Mesenchymal stem cell (in vitro differentiated cells and primary cell): ENCODE measurements around the gene RFC4.
A peak's percentile ranks its signal among the peaks of the same experiment; 100 is the strongest.

ENCODE experiments used
- DNase-seq: peaks from one replicate; pipeline ENCODE4 v3.0.0-alpha.2; 2013
- H2AFZ ChIP-seq: one replicate; pipeline ENCODE4 v1.6.1; 2013; ENCODE audit warnings: low read depth, mild to moderate bottlenecking, control low read depth, inconsistent platforms, low read length, moderate library complexity
- H2AK5ac ChIP-seq: 2 replicates; pipeline ENCODE4 v1.6.1; 2013; ENCODE audit warnings: low read length, moderate library complexity, mild to moderate bottlenecking, inconsistent platforms; ENCODE audit not compliant: severe bottlenecking
- H2BK120ac ChIP-seq: one replicate; pipeline ENCODE4 v1.6.1; 2013; ENCODE audit warnings: low read depth, mild to moderate bottlenecking, inconsistent platforms, low read length, moderate library complexity
- H2BK12ac ChIP-seq, 2 experiments: one replicate each; pipeline ENCODE4 v1.6.1; 2013; ENCODE audit warnings: inconsistent platforms in 2 of 2, low read length in 2 of 2, mild to moderate bottlenecking in 2 of 2, moderate library complexity in 2 of 2, control low read depth in 1 of 2
- H2BK15ac ChIP-seq: one replicate; pipeline ENCODE4 v1.6.1; 2013; ENCODE audit warnings: mild to moderate bottlenecking, low read depth, inconsistent platforms; ENCODE audit not compliant: poor library complexity, severe bottlenecking
- H2BK5ac ChIP-seq: 2 replicates; pipeline ENCODE4 v1.6.1; 2013; ENCODE audit warnings: low read depth, mild to moderate bottlenecking, low read length, control low read depth, inconsistent platforms; ENCODE audit not compliant: poor library complexity, severe bottlenecking
- H3K14ac ChIP-seq, 2 experiments: one replicate each; pipeline ENCODE4 v1.6.1; 2013; ENCODE audit warnings: inconsistent platforms in 2 of 2, low read length in 2 of 2, control low read depth in 1 of 2, mild to moderate bottlenecking in 1 of 2, moderate library complexity in 1 of 2
- H3K18ac ChIP-seq, 2 experiments: one replicate each; pipeline ENCODE4 v1.6.1; 2013; ENCODE audit warnings: inconsistent platforms in 2 of 2, low read length in 2 of 2, control low read depth in 1 of 2, low read depth in 1 of 2, mild to moderate bottlenecking in 1 of 2
- H3K23ac ChIP-seq, 2 experiments: one replicate each; pipeline ENCODE4 v1.6.1; 2013; ENCODE audit warnings: inconsistent platforms in 2 of 2, low read length in 2 of 2, mild to moderate bottlenecking in 2 of 2, moderate library complexity in 2 of 2, control low read depth in 1 of 2
- H3K27ac ChIP-seq: 2 replicates; pipeline ENCODE4 v1.5.1; 2013; ENCODE audit warnings: mild to moderate bottlenecking, moderate library complexity, low read length, control low read depth, inconsistent platforms; ENCODE audit not compliant: poor library complexity, severe bottlenecking
- H3K27me3 ChIP-seq, 2 experiments: 2 replicates each; pipeline versions ENCODE4 v1.6.1 to v1.7.0; 2013; ENCODE audit warnings: low read length in 2 of 2, mild to moderate bottlenecking in 2 of 2, moderate library complexity in 2 of 2, control low read depth in 1 of 2, inconsistent platforms in 1 of 2; ENCODE audit not compliant: control insufficient read depth in 1 of 2, insufficient read depth in 1 of 2
- H3K36me3 ChIP-seq, 2 experiments: 2 replicates each; pipeline versions ENCODE4 v1.6.1 to v1.7.0; 2013; ENCODE audit warnings: low read length in 2 of 2, control low read depth in 1 of 2, inconsistent platforms in 1 of 2, low read depth in 1 of 2, mild to moderate bottlenecking in 1 of 2; ENCODE audit not compliant: insufficient read depth in 2 of 2, control insufficient read depth in 1 of 2
- H3K4ac ChIP-seq, 2 experiments: one replicate each; pipeline ENCODE4 v1.6.1; 2013; ENCODE audit warnings: inconsistent platforms in 2 of 2, low read length in 2 of 2, mild to moderate bottlenecking in 2 of 2, moderate library complexity in 2 of 2, control low read depth in 1 of 2, low read depth in 1 of 2
- H3K4me1 ChIP-seq: 2 replicates; pipeline ENCODE4 v1.6.1; 2013; ENCODE audit warnings: low read depth, low read length, control low read depth; ENCODE audit not compliant: control insufficient read depth, insufficient read depth
- H3K4me2 ChIP-seq: 2 replicates; pipeline ENCODE4 v1.6.1; 2013; ENCODE audit warnings: low read length, mild to moderate bottlenecking, inconsistent platforms; ENCODE audit not compliant: poor library complexity, severe bottlenecking
- H3K4me3 ChIP-seq, 2 experiments: 2 replicates each; pipeline versions ENCODE4 v1.5.1 to v1.7.0; 2013; ENCODE audit warnings: low read length in 2 of 2, mild to moderate bottlenecking in 2 of 2, control low read depth in 1 of 2, low read depth in 1 of 2; ENCODE audit not compliant: insufficient read depth in 1 of 2
- H3K79me1 ChIP-seq: replicated peaks from 2 replicates; pipeline ENCODE4 v1.6.1; 2013; ENCODE audit warnings: mild to moderate bottlenecking, control low read depth, low read length, inconsistent platforms; ENCODE audit not compliant: poor library complexity, severe bottlenecking
- H3K9ac ChIP-seq: 2 replicates; pipeline ENCODE4 v1.7.0; 2013; ENCODE audit warnings: mild to moderate bottlenecking, low read length, moderate library complexity
- H3K9me3 ChIP-seq: 2 replicates; pipeline ENCODE4 v1.7.0; 2013; ENCODE audit warnings: mild to moderate bottlenecking, low read length; ENCODE audit not compliant: control insufficient read depth
- H4K8ac ChIP-seq: one replicate; pipeline ENCODE4 v1.6.1; 2013; ENCODE audit warnings: inconsistent platforms, mild to moderate bottlenecking, low read length, moderate library complexity
- H4K91ac ChIP-seq: one replicate; pipeline ENCODE4 v1.6.1; 2013; ENCODE audit warnings: mild to moderate bottlenecking, low read length, inconsistent platforms
- WGBS: methylation state at CpG from one replicate; pipeline ENCODE4 v1.1.7; 2013; ENCODE audit warnings: mixed read lengths; 5-methylcytosine and 5-hydroxymethylcytosine counted together

The RFC4 gene

DNA sequence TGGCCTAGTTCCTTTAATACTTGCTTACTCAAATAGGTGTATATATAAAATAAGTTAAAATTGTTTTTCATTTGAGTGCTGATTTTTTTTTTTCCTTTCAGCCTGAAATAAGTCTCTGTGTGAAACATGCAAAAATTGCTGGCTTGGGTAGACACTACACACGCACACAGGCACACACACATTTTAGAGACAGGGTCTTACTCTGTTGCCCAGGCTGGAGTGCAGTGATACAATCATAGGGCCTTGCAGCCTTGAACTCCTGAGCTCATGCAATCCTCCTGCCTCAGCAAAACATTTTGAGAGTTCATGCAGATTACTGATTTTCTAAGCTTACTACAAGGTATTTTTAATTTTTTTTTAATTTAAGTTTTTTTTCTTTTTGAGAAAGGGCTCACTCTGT is 12.7 kb upstream of the RFC4 start:
- Histone ChIP-seq H3K14ac (no peak overlapping the region), H2BK5ac (no peak overlapping the region)

DNA sequence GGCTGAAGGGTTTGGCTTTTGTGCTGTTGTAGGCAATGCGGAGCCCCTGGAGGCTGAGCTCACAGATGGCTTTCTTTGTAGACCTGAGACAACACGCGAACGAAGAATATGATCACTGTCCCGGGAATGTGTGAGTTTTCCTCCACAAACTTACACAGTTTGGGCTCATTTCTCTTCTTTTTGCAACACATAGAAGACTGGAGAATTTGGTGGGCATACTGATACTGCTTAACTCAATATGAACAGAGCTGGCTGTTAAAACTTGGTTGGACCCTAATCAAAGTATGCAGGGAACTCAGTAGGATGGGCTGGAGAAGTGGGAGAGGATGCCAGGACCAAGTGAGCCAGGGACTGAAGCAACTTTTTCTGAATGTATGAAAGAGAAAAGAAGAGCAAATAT is 12.2 kb upstream of the RFC4 start:
- Histone ChIP-seq H3K4me2 (no peak overlapping the region), H2AFZ (no peak overlapping the region), H4K91ac (no peak overlapping the region), H3K9me3 (no peaks in the 10 kb centered on the region), H3K14ac (no peak overlapping the region), H3K27ac (no peak overlapping the region), H3K4me1 (peaks cover 6% of the 10 kb centered on the region), H3K4me3 (no peak overlapping the region), H3K79me1 (no peaks in the 10 kb centered on the region), H2BK5ac (no peak overlapping the region), H4K8ac (no peak overlapping the region), H3K9ac (no peak overlapping the region), H2AK5ac (no peak overlapping the region), H3K23ac (no peak overlapping the region), H2BK12ac (no peak overlapping the region), H3K18ac (no peak overlapping the region), H2BK120ac (no peak overlapping the region), H3K36me3 (no peaks in the 10 kb centered on the region), H3K4ac (no peak overlapping the region), H2BK15ac (no peak overlapping the region), H3K27me3 (peaks cover 0 to 6% of the 10 kb centered on the region in 2 experiments)
- no peak for DNase-seq
- 96% methylated on average over 2 of the region's 5 CpGs for WGBS

More for the DNA sequence above, 12.7 kb upstream of the RFC4 start:
- 77% methylated on average over 1 of the region's 1 CpG for WGBS
- no peak overlapping the region for H4K91ac ChIP-seq
- H3K36me3 ChIP-seq = no peaks in the 10 kb centered on the region
- H3K23ac ChIP-seq = no peak overlapping the region
- no peaks in the 10 kb centered on the region for H3K79me1 ChIP-seq
- no peak for DNase-seq
- no peak overlapping the region for H3K4me2 ChIP-seq
- no peak overlapping the region for H2AK5ac ChIP-seq
- no peaks in the 10 kb centered on the region for H3K9me3 ChIP-seq
- no peak overlapping the region for H2BK12ac ChIP-seq
- no peak overlapping the region for H3K4me3 ChIP-seq
- H3K27ac ChIP-seq = no peak overlapping the region
- H2BK15ac ChIP-seq = no peak overlapping the region
- H3K18ac ChIP-seq = no peak overlapping the region
- peaks cover 6% of the 10 kb centered on the region for H3K4me1 ChIP-seq
- no peak overlapping the region for H3K9ac ChIP-seq
- H4K8ac ChIP-seq = no peak overlapping the region
- no peak overlapping the region for H2BK120ac ChIP-seq
- no peak overlapping the region for H2AFZ ChIP-seq
- H3K27me3 ChIP-seq = peaks cover 0 to 2% of the 10 kb centered on the region in 2 experiments
- H3K4ac ChIP-seq = no peak overlapping the region

DNA sequence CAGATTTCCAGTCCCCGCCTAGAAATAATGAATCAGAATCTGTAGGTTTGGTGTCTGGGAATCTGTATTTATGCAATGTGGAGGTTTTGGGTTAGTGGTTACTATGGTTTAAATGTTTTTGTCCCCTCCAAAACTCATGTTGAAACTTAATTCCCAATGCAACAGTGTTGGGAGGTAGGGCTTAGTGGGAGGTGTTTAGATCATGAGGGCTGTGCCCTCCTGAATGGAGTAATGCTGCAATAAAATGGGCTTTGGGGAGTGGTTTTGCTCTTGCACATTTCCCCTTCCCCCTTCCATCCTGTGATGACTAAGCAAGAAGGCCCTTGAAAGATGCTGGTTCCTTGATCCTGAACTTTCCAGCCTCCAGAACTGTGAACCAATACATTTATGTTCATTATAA is 9.2 kb upstream of the RFC4 start:
- Histone ChIP-seq H2BK12ac (no peak overlapping the region), H3K4me1 (peaks cover 1% of the 10 kb centered on the region), H3K4me2 (no peak overlapping the region), H3K14ac (no peak overlapping the region), H2BK5ac (no peak overlapping the region), H4K91ac (no peak overlapping the region), H2AFZ (no peak overlapping the region), H3K23ac (no peak overlapping the region), H3K27ac (no peak overlapping the region), H2BK120ac (no peak overlapping the region), H3K18ac (no peak overlapping the region), H2BK15ac (no peak overlapping the region), H3K9me3 (no peaks in the 10 kb centered on the region), H3K36me3 (no peaks in the 10 kb centered on the region), H4K8ac (no peak overlapping the region), H3K79me1 (no peaks in the 10 kb centered on the region), H3K9ac (no peak overlapping the region), H3K4ac (no peak overlapping the region), H3K4me3 (no peak overlapping the region), H3K27me3 (peaks cover 0 to 17% of the 10 kb centered on the region in 2 experiments), H2AK5ac (no peak overlapping the region)
- peak; percentile 44 for DNase-seq
- WGBS = 100% methylated on average over 1 of the region's 1 CpG

DNA sequence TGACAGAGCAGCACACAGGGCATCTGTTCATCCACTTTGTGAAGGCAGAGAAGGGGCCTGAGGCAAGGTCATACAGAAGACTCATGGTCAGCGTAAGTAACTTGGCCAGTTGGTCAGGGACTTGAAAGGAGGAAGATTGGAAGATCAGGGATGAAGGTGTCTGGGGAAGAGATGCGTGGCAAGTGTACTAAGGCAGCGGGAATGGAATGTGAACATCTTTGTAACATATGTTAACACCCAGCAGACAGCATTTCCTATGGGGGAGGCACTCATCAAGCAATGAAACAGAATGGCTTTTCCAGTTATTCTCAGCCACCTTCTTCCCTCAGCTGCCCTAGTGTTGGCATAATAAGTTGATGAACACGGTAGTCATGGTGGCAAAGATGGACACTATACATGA is 7.8 kb upstream of the RFC4 start:
- Histone ChIP-seq H3K23ac (no peak overlapping the region), H3K36me3 (no peaks in the 10 kb centered on the region)

More for the DNA sequence above, 7.8 kb upstream of the RFC4 start:
- no peak overlapping the region for H3K4ac ChIP-seq
- H3K18ac ChIP-seq = no peak overlapping the region
- no peak overlapping the region for H2BK15ac ChIP-seq
- no peak overlapping the region for H4K8ac ChIP-seq
- H2BK120ac ChIP-seq = no peak overlapping the region
- no peak for DNase-seq
- no peaks in the 10 kb centered on the region for H3K9me3 ChIP-seq
- H3K27me3 ChIP-seq = peaks cover 0 to 18% of the 10 kb centered on the region in 2 experiments
- H3K79me1 ChIP-seq = no peaks in the 10 kb centered on the region
- H3K4me3 ChIP-seq = no peak overlapping the region
- H2AK5ac ChIP-seq = no peak overlapping the region
- no peak overlapping the region for H4K91ac ChIP-seq
- H3K4me2 ChIP-seq = no peak overlapping the region
- H3K4me1 ChIP-seq = peaks cover 1% of the 10 kb centered on the region
- peak overlapping the region in 1 of 2 experiments; percentile 46 for H3K14ac ChIP-seq
- no peak overlapping the region for H2BK5ac ChIP-seq
- no peak overlapping the region for H3K9ac ChIP-seq
- no peak overlapping the region for H2BK12ac ChIP-seq
- WGBS = 74% methylated on average over 3 of the region's 4 CpGs
- no peak overlapping the region for H2AFZ ChIP-seq
- no peak overlapping the region for H3K27ac ChIP-seq
